Tibial artery (tissue), 4 donors: Measurements from ENCODE around the gene TEAD1.

Experiments
- DNase-seq, 2 donors: peaks; one replicate each; pipeline ENCODE4 v3.0.0-alpha.2; 2019
- H3K27ac ChIP-seq, 2 donors: fragments of 200-600 bp; sonication (generic) in 1 of 2; 1 replicate in 1 of 2; 2 replicates in 1 of 2; pipeline ENCODE4 v1.5.1; 2018 to 2019; ENCODE audit warnings: mild to moderate bottlenecking in 1 of 2
- H3K27me3 ChIP-seq, 2 donors: fragments of 200-600 bp; sonication (generic) in 1 of 2; one replicate each; pipeline versions ENCODE4 v1.5.1 to v1.6.0; 2016 to 2019
- H3K36me3 ChIP-seq, 3 donors: fragments of 200-600 bp; sonication (generic) in 2 of 3; one replicate each; pipeline ENCODE4 v1.5.1; 2016 to 2019; ENCODE audit warnings: mild to moderate bottlenecking in 2 of 3
- H3K4me1 ChIP-seq, 4 donors: fragments of 200-600 bp; sonication (generic) in 2 of 4; 1 replicate in 3 of 4; 2 replicates in 1 of 4; pipeline ENCODE4 v1.5.1; 2016 to 2019
- H3K4me3 ChIP-seq, 2 donors: fragments of 200-600 bp; sonication (generic) in 1 of 2; 1 replicate in 1 of 2; 2 replicates in 1 of 2; pipeline ENCODE4 v1.5.1; 2018 to 2019; ENCODE audit warnings: mild to moderate bottlenecking in 2 of 2
- H3K9me3 ChIP-seq, 3 donors: fragments of 200-600 bp; sonication (generic) in 1 of 3; one replicate each; pipeline ENCODE4 v1.5.1; 2016 to 2019
- intact Hi-C: fragments of 100-400 bp; cut with DNase I; formaldehyde crosslinking; loops from one replicate; pipeline ENCODE4 v1.15.0; 2023; ENCODE audit warnings: low total_unique reads
- TF ChIP-seq, protein P1 (sequence below), 2 experiments: fragments of 200-600 bp in 1 of 2; fragments of 450-650 bp in 1 of 2; IDR thresholded peaks; one replicate each; pipeline ENCODE4 v1.5.1; 2017 to 2019; ENCODE audit warnings: antibody characterized with exemption in 2 of 2, mild to moderate bottlenecking in 1 of 2, moderate library complexity in 1 of 2

The TEAD1 gene

GRCh38 chr11:12664385-12664784 is 9.8 kb upstream of the TEAD1 start:
- Histone ChIP-seq H3K4me1 (no peaks in the 10 kb centered on the region), H3K4me3 (no peak overlapping the region), H3K36me3 (no peaks in the 10 kb centered on the region), H3K27ac (no peak overlapping the region), H3K9me3 (no peaks in the 10 kb centered on the region), H3K27me3 (no peaks in the 10 kb centered on the region)
- TF ChIP-seq, protein P1, sequence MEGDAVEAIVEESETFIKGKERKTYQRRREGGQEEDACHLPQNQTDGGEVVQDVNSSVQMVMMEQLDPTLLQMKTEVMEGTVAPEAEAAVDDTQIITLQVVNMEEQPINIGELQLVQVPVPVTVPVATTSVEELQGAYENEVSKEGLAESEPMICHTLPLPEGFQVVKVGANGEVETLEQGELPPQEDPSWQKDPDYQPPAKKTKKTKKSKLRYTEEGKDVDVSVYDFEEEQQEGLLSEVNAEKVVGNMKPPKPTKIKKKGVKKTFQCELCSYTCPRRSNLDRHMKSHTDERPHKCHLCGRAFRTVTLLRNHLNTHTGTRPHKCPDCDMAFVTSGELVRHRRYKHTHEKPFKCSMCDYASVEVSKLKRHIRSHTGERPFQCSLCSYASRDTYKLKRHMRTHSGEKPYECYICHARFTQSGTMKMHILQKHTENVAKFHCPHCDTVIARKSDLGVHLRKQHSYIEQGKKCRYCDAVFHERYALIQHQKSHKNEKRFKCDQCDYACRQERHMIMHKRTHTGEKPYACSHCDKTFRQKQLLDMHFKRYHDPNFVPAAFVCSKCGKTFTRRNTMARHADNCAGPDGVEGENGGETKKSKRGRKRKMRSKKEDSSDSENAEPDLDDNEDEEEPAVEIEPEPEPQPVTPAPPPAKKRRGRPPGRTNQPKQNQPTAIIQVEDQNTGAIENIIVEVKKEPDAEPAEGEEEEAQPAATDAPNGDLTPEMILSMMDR (IDR thresholded peaks at IDR 0.05): no peak
- no peak for DNase-seq
- intact Hi-C loops: no loop called here

GRCh38 chr11:12666915-12667314 is 7.3 kb upstream of the TEAD1 start:
- Histone ChIP-seq H3K4me1 (no peaks in the 10 kb centered on the region), H3K4me3 (no peak overlapping the region), H3K27ac (no peak overlapping the region), H3K9me3 (no peaks in the 10 kb centered on the region), H3K36me3 (no peaks in the 10 kb centered on the region), H3K27me3 (no peaks in the 10 kb centered on the region)
- intact Hi-C loops: no loop called here
- no peak for DNase-seq
- TF ChIP-seq, protein P1 (IDR thresholded peaks at IDR 0.05): no peak

GRCh38 chr11:12667646-12668045 is 6.6 kb upstream of the TEAD1 start:
- Histone ChIP-seq H3K36me3 (no peaks in the 10 kb centered on the region), H3K9me3 (no peaks in the 10 kb centered on the region), H3K4me3 (no peak overlapping the region), H3K27me3 (no peaks in the 10 kb centered on the region), H3K27ac (no peak overlapping the region), H3K4me1 (no peaks in the 10 kb centered on the region)
- no peak for DNase-seq
- TF ChIP-seq, protein P1 (IDR thresholded peaks at IDR 0.05): no peak
- intact Hi-C loops: no loop called here

DNA sequence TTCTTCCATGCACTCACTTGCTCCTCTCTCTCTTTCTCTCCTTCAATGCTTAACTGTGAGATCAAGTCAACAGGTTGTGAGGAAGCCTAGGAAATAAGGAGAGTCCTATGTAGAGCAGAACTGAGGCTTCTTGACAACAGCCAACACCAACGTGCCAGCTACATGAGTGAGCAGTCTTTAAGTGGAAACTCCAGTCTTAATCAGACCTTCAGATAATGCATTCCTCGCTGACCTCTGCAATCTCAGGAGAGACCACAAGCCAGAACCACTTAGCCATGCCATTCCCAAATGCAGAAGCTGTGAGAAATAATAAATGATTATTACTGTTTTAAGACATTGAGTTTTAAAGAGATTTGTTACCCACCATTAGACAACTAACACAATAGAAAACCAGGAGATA is 6.1 kb upstream of the TEAD1 start:
- Histone ChIP-seq H3K27me3 (no peaks in the 10 kb centered on the region), H3K36me3 (no peaks in the 10 kb centered on the region), H3K4me1 (peaks cover 0 to 4% (median 0%) of the 10 kb centered on the region in 4 donors), H3K27ac (no peak overlapping the region), H3K4me3 (no peak overlapping the region), H3K9me3 (no peaks in the 10 kb centered on the region)
- TF ChIP-seq, protein P1 (IDR thresholded peaks at IDR 0.05): no peak
- DNase-seq: no peak
- intact Hi-C loops: no loop called here

GRCh38 chr11:12669930-12670329 is 4.3 kb upstream of the TEAD1 start:
- no peaks in the 10 kb centered on the region for H3K36me3 ChIP-seq
- intact Hi-C loops: loop anchor here (5.0 to 10.0 kb wide), 2 partner anchors 125 to 338 kb away; no protein-coding TSS in a partner anchor
- H3K27ac ChIP-seq: no peak overlapping the region
- no peak for DNase-seq
- TF ChIP-seq, protein P1 (IDR thresholded peaks at IDR 0.05): no peak
- H3K27me3 ChIP-seq: no peaks in the 10 kb centered on the region
- H3K4me3 ChIP-seq: no peak overlapping the region
- H3K9me3 ChIP-seq: no peaks in the 10 kb centered on the region
- peaks cover 0 to 7% (median 0%) of the 10 kb centered on the region in 4 donors for H3K4me1 ChIP-seq

GRCh38 chr11:12671370-12671769 is 2.9 kb upstream of the TEAD1 start:
- TF ChIP-seq, protein P1 (IDR thresholded peaks at IDR 0.05): no peak
- intact Hi-C loops: loop anchor here (5.0 to 10.0 kb wide), 2 partner anchors 123 to 339 kb away; no protein-coding TSS in a partner anchor
- no peak overlapping the region for H3K27ac ChIP-seq
- H3K27me3 ChIP-seq: no peaks in the 10 kb centered on the region
- H3K36me3 ChIP-seq: no peaks in the 10 kb centered on the region
- no peak overlapping the region for H3K4me3 ChIP-seq
- no peak for DNase-seq
- peaks cover 0 to 7% (median 5%) of the 10 kb centered on the region in 4 donors for H3K4me1 ChIP-seq
- H3K9me3 ChIP-seq: no peaks in the 10 kb centered on the region
